Measurements from ENCODE around the gene CHTOP. TPM values are rescaled to one million over a fixed set of nuclear protein-coding genes. Genes with fewer than 3 reads are reported as not detected.
A peak's percentile ranks its signal among the peaks of the same experiment; 100 is the strongest.

CHTOP gene
- total and polyA plus RNA-seq, 3 experiments from 2014 or later = 70.2 to 98.9 (median 95.9) TPM

DNA sequence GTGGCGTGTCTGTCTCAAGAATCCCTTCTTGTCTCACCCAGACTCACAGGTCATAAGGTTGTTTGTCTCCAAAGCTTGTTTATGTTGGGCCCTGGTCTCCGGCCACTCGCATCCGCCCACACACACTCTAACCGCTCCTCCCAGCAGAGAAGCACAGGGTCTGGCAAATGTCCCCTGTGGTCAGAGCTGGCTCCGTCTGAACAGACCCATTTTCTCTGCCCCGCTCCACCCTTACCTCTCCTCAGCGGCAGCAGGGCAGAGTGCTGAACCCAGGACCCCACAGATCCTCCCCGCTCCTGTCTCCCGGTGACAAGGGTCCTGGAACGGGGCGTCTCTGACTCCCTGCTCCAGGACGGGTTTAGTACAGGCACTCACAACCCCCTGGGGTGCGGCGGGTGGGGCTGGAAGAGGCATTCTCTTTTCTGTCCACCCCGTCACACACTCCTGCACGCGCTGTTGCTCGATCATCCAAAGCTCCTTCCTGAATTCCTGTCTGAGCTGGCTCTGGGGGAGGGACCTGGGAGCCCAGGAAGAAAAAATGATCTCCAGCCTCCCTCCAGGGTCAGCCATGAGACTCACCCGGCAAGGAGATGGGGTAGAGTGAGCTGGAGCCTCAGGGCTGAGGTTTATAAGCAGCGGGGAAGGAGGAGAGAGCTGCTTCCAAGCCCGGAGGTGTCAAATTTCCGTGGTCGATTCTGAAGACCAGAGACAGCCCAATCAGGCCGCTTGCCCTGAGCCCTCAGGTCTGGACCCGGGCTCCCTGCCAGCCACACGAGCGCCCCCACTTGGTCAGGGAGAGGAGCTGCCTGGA lies 6.8 kb upstream of the CHTOP start, which contains the start of gene S100A13:
S100A13 (minus strand) TSS at position 602 of the 811 bp plus-strand sequence. CDS start 1,033 bp downstream, outside the sequence.
- no peaks in the 10 kb centered on the region for H3K36me3 ChIP-seq (ENCODE audit: insufficient read depth, low read length)
- H3K9me3 Mint-ChIP-seq = no peaks in the 10 kb centered on the region
- POLR2A ChIA-PET = no interaction called here
- peak within 1 kb of the TSS; percentile 68 for H3K27ac ChIP-seq (ENCODE audit: low read depth, low read length)
- peaks cover 0 to 10% of the 10 kb centered on the region in 2 donors for H3K27me3 Mint-ChIP-seq
- no peak for DNase-seq
- CTCF ChIA-PET = no interaction called here
- H3K4me3 Mint-ChIP-seq = no peak within 1 kb of the TSS
- no peaks in the 10 kb centered on the region for H3K4me1 ChIP-seq (ENCODE audit: insufficient read depth, low read length)
- H3K27me3 ChIP-seq (ENCODE audit: insufficient read depth, low read length, poor library complexity, severe bottlenecking) = no peaks in the 10 kb centered on the region
- H3K4me1 Mint-ChIP-seq = no peaks in the 10 kb centered on the region
- H3K4me3 ChIP-seq (ENCODE audit: low read length) = no peak within 1 kb of the TSS
- H3K36me3 Mint-ChIP-seq = no peaks in the 10 kb centered on the region
- H3K27ac Mint-ChIP-seq = peak within 1 kb of the TSS in 1 of 8 donors; percentile 36
- H3K9me3 ChIP-seq (ENCODE audit: low read length) = no peaks in the 10 kb centered on the region

DNA sequence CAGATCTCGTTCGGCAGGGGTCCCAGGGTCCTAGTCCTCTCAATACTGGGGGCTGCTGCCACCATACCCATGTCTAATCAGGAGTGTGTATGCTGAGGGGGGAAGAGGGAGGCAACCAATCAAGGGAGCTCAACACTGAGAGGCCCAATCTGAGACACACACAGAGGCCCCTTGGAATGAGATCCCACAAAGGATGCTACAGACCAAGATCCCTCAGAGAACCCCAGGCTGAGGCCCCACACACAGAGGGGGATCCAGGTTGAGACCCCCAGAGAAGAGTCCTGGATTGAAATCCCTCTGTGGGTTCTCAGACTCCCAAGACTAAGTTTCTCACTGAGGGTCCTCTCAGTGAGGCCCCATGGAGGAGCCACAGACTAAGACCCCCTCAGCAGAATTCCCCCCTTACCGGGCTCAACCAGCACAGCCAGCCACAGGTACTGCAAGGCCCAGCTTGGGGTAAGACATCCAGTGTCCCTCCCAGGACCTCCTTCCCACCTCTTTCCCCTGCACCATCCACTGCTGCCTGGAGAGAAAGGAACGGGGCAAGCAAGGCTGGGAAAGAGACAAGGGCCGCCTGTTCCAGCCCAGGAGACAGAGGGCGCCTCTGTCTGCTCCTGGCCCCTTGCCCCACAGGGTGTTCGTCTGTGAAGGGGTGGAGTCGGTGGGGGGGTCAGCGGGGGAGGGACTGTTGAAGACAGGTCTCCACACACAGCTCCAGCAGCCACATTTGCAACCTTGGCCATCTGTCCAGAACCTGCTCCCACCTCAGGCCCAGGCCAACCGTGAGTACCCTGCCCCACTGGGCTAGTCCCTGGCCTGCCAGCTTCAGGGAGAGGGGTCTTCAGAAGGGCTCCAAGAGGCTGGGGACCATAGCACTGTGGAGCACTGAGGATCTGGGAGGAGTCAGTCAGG lies 5.9 kb upstream of the CHTOP start, which contains the start of gene S100A1:
S100A1 (plus strand) TSS at position 720 of the 912 bp plus-strand sequence. CDS start 2,088 bp downstream, outside the sequence.
- ChIA-PET CTCF (no interaction called here), POLR2A (no interaction called here)
- no peaks in the 10 kb centered on the region for H3K27me3 ChIP-seq (ENCODE audit: insufficient read depth, low read length, poor library complexity, severe bottlenecking)
- no peaks in the 10 kb centered on the region for H3K36me3 Mint-ChIP-seq
- H3K4me1 ChIP-seq (ENCODE audit: insufficient read depth, low read length) = no peaks in the 10 kb centered on the region
- H3K36me3 ChIP-seq (ENCODE audit: insufficient read depth, low read length) = no peaks in the 10 kb centered on the region
- H3K27ac Mint-ChIP-seq = peak within 1 kb of the TSS in 2 of 8 donors; percentile 29 to 87
- peak within 1 kb of the TSS; percentile 68 for H3K27ac ChIP-seq (ENCODE audit: low read depth, low read length)
- H3K9me3 Mint-ChIP-seq = no peaks in the 10 kb centered on the region
- peaks cover 0 to 10% of the 10 kb centered on the region in 2 donors for H3K27me3 Mint-ChIP-seq
- H3K4me3 Mint-ChIP-seq = no peak within 1 kb of the TSS
- no peak within 1 kb of the TSS for H3K4me3 ChIP-seq (ENCODE audit: low read length)
- peaks cover 0 to 5% (median 0%) of the 10 kb centered on the region in 3 donors for H3K4me1 Mint-ChIP-seq
- peak in 1 of 5 donors; percentile 28 for DNase-seq
- no peaks in the 10 kb centered on the region for H3K9me3 ChIP-seq (ENCODE audit: low read length)

DNA sequence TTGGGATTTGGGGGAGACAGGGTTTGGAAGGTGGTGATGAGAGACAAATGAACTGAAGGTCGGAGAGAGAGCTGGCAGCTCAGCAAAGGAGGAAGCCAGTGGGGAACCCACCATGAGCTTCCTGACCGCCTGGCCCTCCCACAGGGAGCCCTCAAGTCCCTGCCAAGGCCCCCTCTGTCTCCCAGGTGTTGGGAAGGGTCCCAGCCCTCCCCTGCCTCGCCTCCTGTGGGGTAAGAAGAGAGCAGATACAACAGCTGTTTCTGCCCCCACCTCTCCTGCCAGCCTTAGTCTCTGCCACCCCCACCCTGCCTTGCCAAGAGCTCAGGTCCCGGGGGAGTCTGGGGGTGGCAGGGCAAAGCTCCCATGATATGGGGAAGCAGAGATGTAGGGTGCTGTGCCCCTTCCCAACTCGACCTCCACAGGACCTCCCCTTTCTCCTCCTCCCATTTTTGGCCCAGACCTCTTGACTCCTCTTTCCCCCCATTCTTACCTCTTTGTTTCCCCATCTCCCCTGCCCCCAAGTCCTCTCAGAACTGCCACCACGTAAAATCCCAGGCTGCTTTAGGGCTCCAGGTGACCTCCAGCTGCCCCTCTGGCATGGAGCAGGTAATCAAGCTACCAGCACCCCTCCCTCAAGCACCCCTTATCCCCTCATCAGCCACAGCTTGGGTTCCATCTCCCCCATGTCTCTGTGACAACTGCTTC lies 5.1 kb upstream of the CHTOP start:
- Mint-ChIP-seq H3K4me3 (no peak overlapping the region), H3K27me3 (peaks cover 0 to 10% of the 10 kb centered on the region in 2 donors), H3K4me1 (peaks cover 8 to 13% (median 8%) of the 10 kb centered on the region in 3 donors), H3K36me3 (peaks cover 0 to under 1% (median 0%) of the 10 kb centered on the region in 3 donors), H3K9me3 (no peaks in the 10 kb centered on the region), H3K27ac (peak overlapping the region in 2 of 8 donors; percentile 29 to 87)
- H3K4me3 ChIP-seq (ENCODE audit: low read length) = no peak overlapping the region
- no peaks in the 10 kb centered on the region for H3K27me3 ChIP-seq (ENCODE audit: insufficient read depth, low read length, poor library complexity, severe bottlenecking)
- DNase-seq = no peak
- H3K27ac ChIP-seq (ENCODE audit: low read depth, low read length) = peak overlapping the region; percentile 24
- ChIA-PET POLR2A (interaction anchor here (0.6 kb wide), 1 partner anchor 20 kb away, joined by 3 read pairs; no protein-coding TSS in a partner anchor), CTCF (no interaction called here)
- no peaks in the 10 kb centered on the region for H3K4me1 ChIP-seq (ENCODE audit: insufficient read depth, low read length)
- H3K36me3 ChIP-seq (ENCODE audit: insufficient read depth, low read length) = no peaks in the 10 kb centered on the region
- H3K9me3 ChIP-seq (ENCODE audit: low read length) = no peaks in the 10 kb centered on the region

DNA sequence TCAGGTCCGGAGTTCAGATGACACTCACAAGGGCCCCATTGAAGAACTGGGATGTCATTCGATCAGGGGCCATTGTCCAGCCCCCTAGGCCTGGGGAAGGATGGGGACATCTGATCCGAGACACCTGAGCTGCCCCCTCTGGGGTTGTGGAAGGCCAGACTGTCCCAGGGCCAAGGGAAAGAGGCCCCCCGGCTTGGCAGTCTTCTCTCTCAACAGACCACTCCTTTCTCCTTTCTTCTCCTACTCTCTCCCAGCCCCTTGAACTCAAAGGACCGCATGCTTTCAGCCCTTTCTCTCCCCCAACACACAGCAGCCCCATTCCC lies 4.6 kb upstream of the CHTOP start:
- H3K27me3 ChIP-seq (ENCODE audit: insufficient read depth, low read length, poor library complexity, severe bottlenecking) = no peaks in the 10 kb centered on the region
- Mint-ChIP-seq H3K9me3 (no peaks in the 10 kb centered on the region), H3K27ac (peak overlapping the region in 1 of 8 donors; percentile 87), H3K36me3 (peaks cover 0 to 4% (median 0%) of the 10 kb centered on the region in 3 donors), H3K4me1 (peaks cover 10 to 14% (median 11%) of the 10 kb centered on the region in 3 donors), H3K27me3 (peaks cover 0 to 10% of the 10 kb centered on the region in 2 donors), H3K4me3 (no peak overlapping the region)
- H3K4me1 ChIP-seq (ENCODE audit: insufficient read depth, low read length) = no peaks in the 10 kb centered on the region
- H3K27ac ChIP-seq (ENCODE audit: low read depth, low read length) = no peak overlapping the region
- H3K36me3 ChIP-seq (ENCODE audit: insufficient read depth, low read length) = no peaks in the 10 kb centered on the region
- H3K9me3 ChIP-seq (ENCODE audit: low read length) = no peaks in the 10 kb centered on the region
- DNase-seq = no peak
- H3K4me3 ChIP-seq (ENCODE audit: low read length) = no peak overlapping the region
- CTCF ChIA-PET = no interaction called here
- POLR2A ChIA-PET = interaction anchor here (0.6 kb wide), 1 partner anchor 19 kb away, joined by 3 read pairs; no protein-coding TSS in a partner anchor

DNA sequence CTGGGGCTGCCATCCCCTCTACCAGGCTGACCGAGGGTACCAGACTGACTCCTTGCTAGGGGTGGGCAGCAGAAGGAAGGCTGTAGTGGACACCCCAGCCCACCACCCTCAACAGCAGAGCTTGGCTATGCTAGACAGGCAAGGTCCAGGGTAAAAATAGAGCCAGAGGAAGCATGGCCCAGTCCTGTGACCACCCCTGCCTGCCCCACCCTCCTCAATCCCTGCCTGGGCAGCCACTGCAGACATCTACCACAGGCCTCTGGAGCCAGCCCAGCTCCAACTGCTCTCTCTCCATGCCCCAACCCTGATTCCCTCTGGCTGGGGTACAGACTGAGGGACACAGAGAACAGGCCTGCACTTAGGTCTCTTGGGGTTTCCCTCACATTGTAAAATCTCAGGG lies 3.9 kb upstream of the CHTOP start:
- Histone ChIP-seq H3K36me3 (ENCODE audit: insufficient read depth, low read length) (no peaks in the 10 kb centered on the region), H3K27ac (ENCODE audit: low read depth, low read length) (no peak overlapping the region), H3K9me3 (ENCODE audit: low read length) (no peaks in the 10 kb centered on the region), H3K4me1 (ENCODE audit: insufficient read depth, low read length) (no peaks in the 10 kb centered on the region), H3K4me3 (ENCODE audit: low read length) (no peak overlapping the region), H3K27me3 (ENCODE audit: insufficient read depth, low read length, poor library complexity, severe bottlenecking) (no peaks in the 10 kb centered on the region)
- no peak for DNase-seq
- ChIA-PET CTCF (no interaction called here), POLR2A (no interaction called here)
- Mint-ChIP-seq H3K27me3 (peaks cover 0 to 10% of the 10 kb centered on the region in 2 donors), H3K4me1 (peaks cover 13 to 16% (median 15%) of the 10 kb centered on the region in 3 donors), H3K36me3 (peaks cover 0 to 7% (median 0%) of the 10 kb centered on the region in 3 donors), H3K9me3 (no peaks in the 10 kb centered on the region), H3K27ac (no peak overlapping the region), H3K4me3 (no peak overlapping the region)

DNA sequence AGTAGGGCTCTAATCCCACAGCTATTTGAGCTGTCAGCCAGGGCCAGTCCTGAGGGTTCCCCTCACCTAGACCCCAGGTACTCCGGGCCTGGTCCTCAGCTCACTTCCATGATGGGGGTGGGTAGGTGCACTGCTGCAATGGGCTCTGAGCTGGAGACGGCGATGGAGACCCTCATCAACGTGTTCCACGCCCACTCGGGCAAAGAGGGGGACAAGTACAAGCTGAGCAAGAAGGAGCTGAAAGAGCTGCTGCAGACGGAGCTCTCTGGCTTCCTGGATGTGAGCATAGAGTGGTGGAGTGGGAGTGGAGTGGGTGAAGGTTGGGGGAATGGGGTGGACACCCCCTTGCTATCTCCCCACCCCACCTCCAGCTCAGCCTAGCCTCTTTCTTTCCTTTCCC lies 3.5 kb upstream of the CHTOP start:
- no peak overlapping the region for H3K4me3 Mint-ChIP-seq
- H3K36me3 ChIP-seq (ENCODE audit: insufficient read depth, low read length) = no peaks in the 10 kb centered on the region
- no peak overlapping the region for H3K27ac ChIP-seq (ENCODE audit: low read depth, low read length)
- H3K4me3 ChIP-seq (ENCODE audit: low read length) = no peak overlapping the region
- ChIA-PET POLR2A (no interaction called here), CTCF (no interaction called here)
- H3K36me3 Mint-ChIP-seq = peaks cover 0 to 9% (median 0%) of the 10 kb centered on the region in 3 donors
- peaks cover 3% of the 10 kb centered on the region for H3K4me1 ChIP-seq (ENCODE audit: insufficient read depth, low read length)
- DNase-seq = no peak
- H3K27ac Mint-ChIP-seq = no peak overlapping the region
- H3K27me3 ChIP-seq (ENCODE audit: insufficient read depth, low read length, poor library complexity, severe bottlenecking) = no peaks in the 10 kb centered on the region
- peaks cover 0 to 10% of the 10 kb centered on the region in 2 donors for H3K27me3 Mint-ChIP-seq
- no peaks in the 10 kb centered on the region for H3K9me3 ChIP-seq (ENCODE audit: low read length)
- H3K9me3 Mint-ChIP-seq = no peaks in the 10 kb centered on the region
- peaks cover 14 to 19% (median 19%) of the 10 kb centered on the region in 3 donors for H3K4me1 Mint-ChIP-seq

DNA sequence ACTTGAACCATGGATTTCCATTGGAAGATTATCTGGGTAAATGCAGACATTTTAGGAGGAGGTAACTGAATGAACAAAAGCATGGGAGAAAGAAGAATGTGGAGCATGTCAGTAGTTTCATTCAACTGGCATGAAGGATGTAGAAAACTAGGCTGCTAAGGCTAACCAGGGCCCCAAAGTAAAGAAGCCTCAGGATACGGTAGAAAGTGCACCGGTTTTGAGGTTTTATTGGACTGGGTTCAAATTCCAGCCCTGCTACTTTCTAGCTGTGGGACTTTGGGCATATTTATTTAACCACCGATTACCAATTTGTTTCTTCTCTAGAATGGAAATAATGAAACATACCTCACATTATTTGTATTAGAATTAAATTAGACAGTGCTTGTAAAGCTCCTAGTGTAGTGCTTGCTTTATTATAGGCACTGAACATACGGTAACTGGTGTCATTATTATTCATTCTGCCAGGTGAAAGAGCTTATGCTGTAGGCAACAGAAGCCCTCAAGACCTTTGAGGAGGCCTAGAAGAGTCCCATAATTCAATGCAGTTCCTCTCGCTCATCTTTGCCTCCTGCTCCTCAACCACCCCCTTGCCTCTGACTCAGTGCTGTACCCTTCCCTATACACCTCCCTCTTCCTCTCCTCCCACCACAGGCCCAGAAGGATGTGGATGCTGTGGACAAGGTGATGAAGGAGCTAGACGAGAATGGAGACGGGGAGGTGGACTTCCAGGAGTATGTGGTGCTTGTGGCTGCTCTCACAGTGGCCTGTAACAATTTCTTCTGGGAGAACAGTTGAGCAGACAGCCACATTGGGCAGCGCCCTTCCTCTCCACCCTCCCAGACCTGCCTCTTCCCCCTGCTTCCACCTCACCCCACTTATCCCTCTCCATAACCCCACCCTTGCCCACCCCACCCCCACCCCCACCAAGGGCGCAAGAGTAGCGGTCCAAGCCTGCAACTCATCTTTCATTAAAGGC lies 2.5 kb upstream of the CHTOP start:
- peaks cover 5% of the 10 kb centered on the region for H3K36me3 ChIP-seq (ENCODE audit: insufficient read depth, low read length)
- ChIA-PET CTCF (interaction anchor here (2.1 kb wide), 1 partner anchor 99 kb away, joined by 5 read pairs; no protein-coding TSS in a partner anchor), POLR2A (interaction anchor here (0.6 kb wide), 1 partner anchor 13 kb away, joined by 4 read pairs; no protein-coding TSS in a partner anchor)
- H3K9me3 ChIP-seq (ENCODE audit: low read length) = no peaks in the 10 kb centered on the region
- Mint-ChIP-seq H3K36me3 (peaks cover 0 to 17% (median 0%) of the 10 kb centered on the region in 3 donors), H3K4me3 (peak overlapping the region in 2 of 7 donors; percentile 11 to 40), H3K4me1 (peaks cover 18 to 29% (median 28%) of the 10 kb centered on the region in 3 donors), H3K27ac (peak overlapping the region in 3 of 8 donors; percentile 22 to 88 (median 66)), H3K9me3 (no peaks in the 10 kb centered on the region), H3K27me3 (peaks cover 0 to 7% of the 10 kb centered on the region in 2 donors)
- no peak overlapping the region for H3K27ac ChIP-seq (ENCODE audit: low read depth, low read length)
- peaks cover 12% of the 10 kb centered on the region for H3K4me1 ChIP-seq (ENCODE audit: insufficient read depth, low read length)
- H3K4me3 ChIP-seq (ENCODE audit: low read length) = no peak overlapping the region
- DNase-seq = no peak
- no peaks in the 10 kb centered on the region for H3K27me3 ChIP-seq (ENCODE audit: insufficient read depth, low read length, poor library complexity, severe bottlenecking)

Measured in CD8-positive, alpha-beta memory T cell (primary cell).